Hepatocyte (in vitro differentiated cells): ENCODE data around the gene CAP2. TPM values are rescaled to one million over a fixed set of nuclear protein-coding genes. Genes with fewer than 3 reads are reported as not detected.
"Not testable (repeated sequence)": the region's sequence is repeated elsewhere in the genome, so short reads cannot be mapped to it uniquely, and the experiment has no call there.

Experiments used
- DNase-seq: peaks from one replicate; pipeline ENCODE4 v3.0.0-alpha.2; 2016; ENCODE audit warnings: low spot score
- H2AFZ ChIP-seq: fragments of 200-600 bp; sonication (generic); 2 replicates; pipeline ENCODE4 v1.6.0; 2016; ENCODE audit warnings: antibody characterized with exemption, mild to moderate bottlenecking
- H3K27ac ChIP-seq: fragments of 200-600 bp; sonication (generic); 2 replicates; pipeline ENCODE4 v1.5.1; 2016; ENCODE audit warnings: mild to moderate bottlenecking
- H3K27me3 ChIP-seq: fragments of 200-600 bp; sonication (generic); 2 replicates; pipeline ENCODE4 v1.6.1; 2016
- H3K36me3 ChIP-seq: fragments of 200-600 bp; sonication (generic); replicated peaks from 2 replicates; pipeline ENCODE4 v1.5.1; 2016; ENCODE audit warnings: low read depth; ENCODE audit not compliant: insufficient read depth
- H3K4me1 ChIP-seq: fragments of 200-600 bp; sonication (generic); 2 replicates; pipeline ENCODE4 v1.5.1; 2016; ENCODE audit warnings: mild to moderate bottlenecking, moderate library complexity; ENCODE audit not compliant: insufficient read depth
- H3K4me2 ChIP-seq: fragments of 200-600 bp; sonication (generic); 2 replicates; pipeline ENCODE4 v1.6.0; 2016
- H3K4me3 ChIP-seq: fragments of 200-600 bp; sonication (generic); 2 replicates; pipeline ENCODE4 v1.5.1; 2016; ENCODE audit warnings: mild to moderate bottlenecking
- H3K79me2 ChIP-seq: fragments of 200-600 bp; sonication (generic); 2 replicates; pipeline ENCODE4 v1.6.0; 2017; ENCODE audit warnings: mild to moderate bottlenecking
- H3K9me2 ChIP-seq: fragments of 200-600 bp; sonication (generic); replicated peaks from 2 replicates; pipeline ENCODE4 v1.6.0; 2017; ENCODE audit warnings: mild to moderate bottlenecking; ENCODE audit not compliant: insufficient read depth
- H3K9me3 ChIP-seq: fragments of 200-600 bp; sonication (generic); 2 replicates; pipeline ENCODE4 v1.5.1; 2016; ENCODE audit warnings: low read depth, mild to moderate bottlenecking
- H4K20me1 ChIP-seq: fragments of 200-600 bp; sonication (generic); 2 replicates; pipeline ENCODE4 v1.6.0; 2016; ENCODE audit warnings: mild to moderate bottlenecking; ENCODE audit not compliant: insufficient read depth, poor library complexity, severe bottlenecking
- CTCF ChIP-seq: fragments of 200-600 bp; sonication (generic); IDR thresholded peaks from 2 replicates; pipeline ENCODE4 v1.5.1; 2016; ENCODE audit warnings: antibody characterized with exemption, mild to moderate bottlenecking; ENCODE audit not compliant: poor library complexity
- EZH2 ChIP-seq: fragments of 200-600 bp; sonication (generic); IDR thresholded peaks from 2 replicates; pipeline ENCODE4 v1.6.1; 2016; ENCODE audit warnings: antibody characterized with exemption, mild to moderate bottlenecking, borderline replicate concordance
- EZH2phosphoT487 ChIP-seq: fragments of 200-600 bp; sonication (generic); IDR thresholded peaks from one replicate; pipeline ENCODE4 v1.6.1; 2018; ENCODE audit warnings: antibody characterized with exemption, mild to moderate bottlenecking, low read depth, moderate library complexity; ENCODE audit not compliant: unreplicated experiment, severe bottlenecking
- WGBS: methylation state at CpG from one replicate; pipeline ENCODE4 v1.1.6; 2016; ENCODE audit warnings: low lambda C conversion rate; ENCODE audit errors: missing lambda C conversion rate; 5-methylcytosine and 5-hydroxymethylcytosine counted together
- polyA plus RNA-seq: library from polyadenylated mRNA; unstranded; fragments of >200 nt; fragmentation: Nextera tagmentation; extraction: Ambion mirVana; gene quantifications from 2 replicates; pipeline ENCODE4 v1.2.1, GENCODE V29; 2016
- total RNA-seq: library from RNA; depleted of rRNA; stranded (reverse); fragments of >200 nt; gene quantifications from 2 replicates; pipeline ENCODE4 v1.2.3, GENCODE V29; 2014

CAP2 gene
- total and polyA plus RNA-seq, 2 experiments from 2014 or later = 6.5 to 8.7 TPM

GRCh38 chr6:17530321-17530835, 137.0 kb downstream of the CAP2 start:
- H3K27ac ChIP-seq = no peak overlapping the region
- no peaks in the 10 kb centered on the region for H3K9me3 ChIP-seq
- TF ChIP-seq CTCF (no peak), EZH2 (no peak), EZH2phosphoT487 (no peak)
- 83% methylated on average over 3 of the region's 3 CpGs for WGBS
- H3K4me2 ChIP-seq = no peak overlapping the region
- H3K79me2 ChIP-seq = no peaks in the 10 kb centered on the region
- no peak overlapping the region for H3K4me3 ChIP-seq
- no peaks in the 10 kb centered on the region for H3K27me3 ChIP-seq
- no peaks in the 10 kb centered on the region for H3K9me2 ChIP-seq
- H3K36me3 ChIP-seq = no peaks in the 10 kb centered on the region
- H3K4me1 ChIP-seq = no peaks in the 10 kb centered on the region
- no peak overlapping the region for H2AFZ ChIP-seq
- no peak for DNase-seq
- H4K20me1 ChIP-seq = no peaks in the 10 kb centered on the region

GRCh38 chr6:17536586-17536985, 143.2 kb downstream of the CAP2 start:
- no peaks in the 10 kb centered on the region for H4K20me1 ChIP-seq
- H3K4me1 ChIP-seq = no peaks in the 10 kb centered on the region
- no peak overlapping the region for H3K4me2 ChIP-seq
- H3K36me3 ChIP-seq = no peaks in the 10 kb centered on the region
- no peaks in the 10 kb centered on the region for H3K79me2 ChIP-seq
- 85% methylated on average over 2 of the region's 2 CpGs for WGBS
- no peaks in the 10 kb centered on the region for H3K9me3 ChIP-seq
- no peaks in the 10 kb centered on the region for H3K9me2 ChIP-seq
- no peak overlapping the region for H2AFZ ChIP-seq
- DNase-seq = no peak
- H3K27me3 ChIP-seq = no peaks in the 10 kb centered on the region
- no peak overlapping the region for H3K4me3 ChIP-seq
- TF ChIP-seq EZH2 (no peak), EZH2phosphoT487 (no peak), CTCF (no peak)
- H3K27ac ChIP-seq = no peak overlapping the region

GRCh38 chr6:17542243-17542642, 148.8 kb downstream of the CAP2 start:
- WGBS = 95% methylated on average over 3 of the region's 3 CpGs
- Histone ChIP-seq H3K4me2 (no peak overlapping the region), H3K36me3 (no peaks in the 10 kb centered on the region), H3K4me3 (no peak overlapping the region), H3K27me3 (no peaks in the 10 kb centered on the region), H3K4me1 (no peaks in the 10 kb centered on the region), H3K9me3 (no peaks in the 10 kb centered on the region), H2AFZ (no peak overlapping the region), H3K79me2 (no peaks in the 10 kb centered on the region), H3K27ac (no peak overlapping the region), H3K9me2 (no peaks in the 10 kb centered on the region), H4K20me1 (no peaks in the 10 kb centered on the region)
- no peak for DNase-seq
- TF ChIP-seq CTCF (no peak), EZH2 (no peak), EZH2phosphoT487 (no peak)

GRCh38 chr6:17545681-17546080, 152.3 kb downstream of the CAP2 start:
- not testable (repeated sequence) for H3K9me2 ChIP-seq

More at GRCh38 chr6:17545681-17546080, 152.3 kb downstream of the CAP2 start:
- not testable (repeated sequence) for H3K27ac ChIP-seq, H3K36me3 ChIP-seq, H3K4me2 ChIP-seq, DNase-seq, H4K20me1 ChIP-seq, H3K9me3 ChIP-seq, H3K4me1 ChIP-seq, H2AFZ ChIP-seq, H3K4me3 ChIP-seq, H3K27me3 ChIP-seq, H3K79me2 ChIP-seq
- WGBS = 98% methylated on average over 4 of the region's 4 CpGs
